Stimulated activated CD4-positive, alpha-beta T cell treated with anti-CD3 and anti-CD28 coated beads, Interleukin-4, amount 100 ng/mL, for 1 hour (primary cell): ENCODE results near the gene CIC.
"Not testable (repeated sequence)": the region's sequence is repeated elsewhere in the genome, so short reads cannot be mapped to it uniquely, and the experiment has no call there.

Source experiments
- DNase-seq: peaks from one replicate; pipeline ENCODE4 v3.0.0-alpha.2; 2020

The CIC gene

DNA sequence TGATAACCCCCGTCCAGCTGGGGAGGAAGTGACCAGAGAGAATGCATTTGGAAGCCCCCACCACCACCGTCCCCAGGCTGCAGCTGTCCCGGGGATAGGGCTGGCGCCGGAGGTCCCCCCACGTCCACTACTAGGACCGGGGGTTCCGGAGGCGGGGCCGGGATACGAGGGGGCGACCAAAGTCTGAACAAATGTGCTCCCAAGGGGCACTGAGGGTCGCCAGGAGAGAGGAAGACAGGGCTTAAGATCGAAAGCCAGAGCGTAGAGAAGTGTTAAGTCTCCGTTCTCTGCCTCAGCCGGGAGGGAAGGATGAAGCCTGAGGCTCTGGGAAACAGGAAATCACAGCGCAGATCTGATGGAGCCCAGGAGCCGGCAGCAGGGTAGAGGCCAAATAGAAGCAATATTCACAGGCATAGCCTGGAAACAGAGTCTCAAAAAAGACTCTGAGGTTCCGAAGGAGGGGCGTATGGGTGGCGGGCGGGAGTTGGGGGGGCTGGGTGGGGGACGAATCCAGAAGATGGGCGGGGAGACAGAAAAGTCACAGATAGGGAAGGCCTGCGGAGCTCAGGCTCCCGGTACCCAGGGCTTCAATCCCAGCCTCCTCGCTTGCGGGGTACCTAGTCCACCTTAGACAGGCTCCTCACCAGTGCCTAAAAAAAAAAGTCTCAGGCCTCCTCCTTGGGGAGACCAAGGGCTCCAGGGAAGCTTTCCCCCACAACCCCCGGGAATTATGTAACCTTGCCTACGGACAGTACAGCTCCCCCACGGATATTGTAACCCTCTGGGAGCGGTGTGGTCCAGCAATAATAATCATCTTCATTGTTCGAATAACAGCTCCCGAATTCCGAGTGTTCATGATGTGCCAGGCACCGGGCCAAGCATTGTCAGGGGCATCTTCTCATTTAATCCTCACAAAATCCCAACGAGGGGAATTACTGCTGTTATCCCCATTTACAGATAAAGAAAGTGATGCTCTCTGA, 13.0 kb upstream of the CIC start:
- no peak for DNase-seq

DNA sequence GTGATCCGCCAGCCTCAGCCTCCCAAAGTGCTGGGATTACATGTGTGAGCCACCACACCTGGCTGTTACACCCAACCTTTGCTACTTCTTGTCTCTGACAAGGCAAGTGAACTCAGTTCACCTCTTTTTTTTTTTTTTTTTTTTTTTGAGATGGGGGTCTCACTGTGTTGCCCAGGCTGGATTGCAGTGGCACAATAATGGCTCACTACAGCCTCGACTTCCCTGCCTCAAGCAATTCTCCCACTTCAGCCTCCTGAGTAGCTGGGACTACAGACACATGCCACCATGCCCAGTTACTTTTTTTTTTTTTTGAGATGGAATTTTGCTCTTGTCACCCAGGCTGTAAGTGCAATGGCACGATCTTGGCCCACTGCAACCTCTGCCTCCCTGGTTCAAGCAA, 11.2 kb upstream of the CIC start:
- DNase-seq: not testable (repeated sequence)

DNA sequence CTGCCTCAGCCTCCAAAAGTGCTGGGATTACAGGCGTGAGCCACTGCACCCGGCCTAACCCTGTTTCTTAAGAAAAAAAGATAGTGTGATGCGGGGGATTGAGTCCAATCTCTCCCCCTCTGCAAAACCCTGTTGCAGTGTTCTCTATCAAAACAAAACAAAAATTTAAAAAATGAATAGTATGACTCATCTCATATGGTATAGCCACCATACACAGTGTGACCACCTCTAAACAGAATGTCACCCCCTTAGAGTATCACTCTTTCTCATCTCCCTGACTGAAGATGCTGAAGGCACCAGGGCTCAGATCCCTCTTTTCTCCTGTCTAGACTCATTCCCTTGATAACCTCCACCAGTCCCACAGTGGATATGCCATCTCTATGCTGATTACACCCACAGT, 7.3 kb upstream of the CIC start:
- no peak for DNase-seq

- not testable (repeated sequence) for DNase-seq
Measured at GRCh38 chr19:42266105-42266504, 2.9 kb upstream of the CIC start.

DNA sequence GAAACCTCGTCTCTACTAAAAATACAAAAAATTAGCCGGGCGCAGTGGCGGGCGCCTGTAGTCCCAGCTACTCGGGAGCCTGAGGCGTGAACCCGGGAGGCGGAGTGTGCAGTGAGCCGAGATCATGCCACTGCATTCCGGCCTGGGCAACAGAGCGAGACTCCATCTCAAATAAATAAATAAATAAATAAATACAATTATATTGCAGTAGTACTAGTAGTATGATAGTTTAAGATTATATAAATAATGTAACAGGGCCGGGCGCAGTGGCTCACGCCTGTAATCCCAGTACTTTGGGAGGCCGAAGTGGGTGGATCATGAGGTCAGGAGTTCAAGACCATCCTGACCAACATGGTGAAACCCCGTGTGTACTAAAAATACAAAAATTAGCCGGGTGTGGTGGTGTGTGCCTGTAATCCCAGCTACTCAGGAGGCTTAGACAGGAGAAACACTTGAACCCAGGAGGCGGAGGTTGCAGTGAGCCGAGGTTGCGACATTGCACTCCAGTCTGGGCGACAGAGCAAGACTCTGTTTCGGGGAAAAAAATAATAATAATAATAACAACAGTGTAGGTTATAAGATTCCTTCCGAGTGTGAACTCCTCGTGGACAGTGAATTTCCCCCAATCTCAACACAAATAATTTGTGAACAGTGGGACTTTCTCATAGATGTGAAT, 2.0 kb upstream of the CIC start:
- not testable (repeated sequence) for DNase-seq

- DNase-seq: no peak
Measured at GRCh38 chr19:42267644-42268141, 1.4 kb upstream of the CIC start.

DNA sequence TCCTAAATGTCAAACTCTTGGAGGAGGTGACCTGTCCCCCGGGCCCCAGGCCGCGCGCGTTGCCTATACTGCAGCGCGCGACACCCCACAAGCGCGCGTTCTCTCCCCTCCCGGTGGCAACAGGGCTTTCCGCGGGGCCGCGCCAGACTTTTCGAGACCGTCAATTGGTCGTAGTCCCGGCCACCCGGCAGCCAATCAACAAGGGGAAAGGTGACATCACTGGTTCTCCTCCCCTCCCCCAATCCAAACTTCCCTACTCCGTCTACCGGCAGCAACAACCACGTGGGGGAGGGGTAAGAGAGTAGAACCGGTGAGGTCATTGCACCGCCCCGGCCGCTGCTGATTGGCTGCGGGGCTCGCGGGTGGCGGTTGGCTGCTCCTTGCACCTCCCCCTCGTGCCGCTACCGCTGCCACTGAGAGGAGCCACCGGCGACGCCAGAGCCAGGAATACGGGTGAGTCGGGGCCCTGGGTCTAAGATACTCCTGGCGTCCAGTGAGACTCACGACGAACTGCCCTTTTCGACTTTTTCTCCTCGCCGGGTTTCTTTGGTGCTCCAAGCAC, 829 bp upstream of the CIC start:
- peak; percentile 96 for DNase-seq

DNA sequence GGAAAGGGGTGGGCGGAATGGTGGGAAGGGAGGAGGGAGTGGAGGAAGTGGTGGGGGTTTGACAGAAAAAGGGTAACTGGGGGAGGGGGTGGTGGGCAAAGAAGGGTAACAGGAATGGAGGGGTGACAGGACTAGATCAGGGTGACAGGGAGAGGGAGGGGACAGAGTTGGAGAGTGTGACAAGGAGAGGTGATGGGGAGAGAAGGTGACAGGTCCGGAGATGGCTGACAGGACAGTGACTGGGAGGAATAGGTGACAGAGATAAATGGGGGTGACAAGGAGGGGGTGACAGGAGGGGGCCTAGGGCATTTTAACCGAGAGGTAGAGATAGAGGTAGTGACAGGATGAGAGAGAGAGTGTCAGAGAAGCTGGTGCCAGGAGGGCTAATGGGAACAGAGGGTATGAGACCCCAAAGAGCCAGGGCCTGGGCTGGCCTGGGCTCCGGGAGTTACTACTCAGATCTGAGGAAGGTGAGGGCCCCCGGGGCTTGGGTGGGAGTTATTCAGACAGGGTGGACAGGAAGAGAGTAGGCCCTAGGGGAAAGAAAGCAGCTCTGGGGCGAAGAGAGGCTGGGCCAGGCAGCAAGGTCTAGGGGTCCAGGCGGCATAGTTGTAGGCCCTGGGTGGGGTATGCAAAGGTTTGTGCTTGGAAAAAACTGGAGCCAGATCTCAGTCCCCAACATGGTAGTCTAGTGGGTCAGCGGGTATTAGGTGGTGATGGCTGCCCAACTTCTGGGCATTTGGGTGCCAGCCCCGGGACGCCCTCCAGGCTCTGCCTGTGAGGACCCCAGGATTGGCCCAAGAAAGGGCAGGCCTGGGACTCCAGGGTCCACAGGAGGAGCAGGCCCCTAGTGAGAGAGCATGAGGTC, 660 bp downstream of the CIC start:
- peak; percentile 7 for DNase-seq

DNA sequence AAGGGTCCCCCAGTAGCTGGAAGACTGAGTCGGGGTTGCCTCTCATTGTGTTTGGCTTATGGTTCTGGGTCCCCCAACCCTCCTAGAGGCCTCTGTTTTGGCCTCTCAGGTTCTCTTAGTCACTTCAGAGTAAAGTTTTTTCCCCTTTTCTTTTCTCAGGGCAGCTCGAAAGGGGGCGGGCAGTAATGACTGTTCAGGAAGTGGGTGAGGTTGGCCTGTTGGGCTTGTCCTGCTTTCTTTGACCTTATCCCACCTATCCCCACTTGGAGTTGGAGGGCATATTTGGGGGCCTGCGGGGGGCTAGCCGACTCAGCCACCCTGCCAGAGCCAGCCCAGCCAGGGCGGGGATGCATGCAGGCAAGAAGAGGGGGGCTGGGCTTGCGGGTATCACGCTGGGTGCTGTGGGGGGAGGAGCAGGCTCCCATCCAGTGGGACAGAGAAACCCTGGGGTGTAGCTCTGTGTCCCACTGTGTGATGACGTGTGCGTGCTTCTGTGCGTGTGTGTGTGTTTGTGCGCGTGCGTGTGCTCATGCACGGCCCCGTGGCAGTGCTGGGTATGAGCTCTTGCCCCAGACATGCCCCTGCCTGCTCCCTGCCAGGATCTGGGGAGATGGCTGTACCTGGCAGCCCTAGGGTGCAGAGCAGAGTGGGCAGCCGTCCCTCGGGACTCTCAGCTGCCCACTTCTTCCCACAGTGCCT, 1.4 kb downstream of the CIC start:
- DNase-seq: peak; percentile 64

GRCh38 chr19:42271045-42271419, 2.0 kb downstream of the CIC start:
- DNase-seq: no peak

- DNase-seq: no peak
Measured at GRCh38 chr19:42271861-42272534, 2.9 kb downstream of the CIC start.

GRCh38 chr19:42272535-42272897, 3.5 kb downstream of the CIC start:
- no peak for DNase-seq

GRCh38 chr19:42272989-42273406, 3.9 kb downstream of the CIC start:
- no peak for DNase-seq

DNA sequence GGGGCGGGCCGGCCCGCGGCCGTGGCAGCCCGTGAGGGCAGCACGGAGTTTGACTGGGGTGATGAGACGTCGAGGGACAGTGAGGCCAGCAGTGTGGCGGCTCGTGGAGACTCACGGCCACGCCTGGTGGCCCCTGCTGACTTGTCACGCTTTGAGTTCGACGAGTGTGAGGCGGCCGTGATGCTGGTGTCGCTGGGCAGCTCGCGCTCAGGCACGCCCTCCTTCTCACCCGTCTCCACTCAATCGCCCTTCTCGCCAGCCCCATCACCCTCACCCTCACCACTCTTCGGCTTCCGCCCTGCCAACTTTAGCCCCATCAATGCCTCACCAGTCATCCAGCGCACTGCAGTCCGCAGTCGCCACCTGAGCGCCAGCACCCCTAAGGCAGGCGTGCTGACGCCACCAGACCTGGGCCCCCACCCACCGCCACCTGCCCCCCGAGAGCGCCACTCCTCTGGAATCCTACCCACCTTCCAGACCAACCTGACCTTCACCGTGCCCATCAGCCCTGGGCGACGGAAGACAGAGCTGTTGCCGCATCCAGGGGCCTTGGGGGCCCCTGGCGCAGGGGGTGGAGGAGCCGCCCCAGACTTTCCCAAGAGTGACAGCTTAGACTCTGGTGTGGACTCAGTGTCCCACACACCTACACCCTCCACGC, 4.5 kb downstream of the CIC start:
- no peak for DNase-seq

DNA sequence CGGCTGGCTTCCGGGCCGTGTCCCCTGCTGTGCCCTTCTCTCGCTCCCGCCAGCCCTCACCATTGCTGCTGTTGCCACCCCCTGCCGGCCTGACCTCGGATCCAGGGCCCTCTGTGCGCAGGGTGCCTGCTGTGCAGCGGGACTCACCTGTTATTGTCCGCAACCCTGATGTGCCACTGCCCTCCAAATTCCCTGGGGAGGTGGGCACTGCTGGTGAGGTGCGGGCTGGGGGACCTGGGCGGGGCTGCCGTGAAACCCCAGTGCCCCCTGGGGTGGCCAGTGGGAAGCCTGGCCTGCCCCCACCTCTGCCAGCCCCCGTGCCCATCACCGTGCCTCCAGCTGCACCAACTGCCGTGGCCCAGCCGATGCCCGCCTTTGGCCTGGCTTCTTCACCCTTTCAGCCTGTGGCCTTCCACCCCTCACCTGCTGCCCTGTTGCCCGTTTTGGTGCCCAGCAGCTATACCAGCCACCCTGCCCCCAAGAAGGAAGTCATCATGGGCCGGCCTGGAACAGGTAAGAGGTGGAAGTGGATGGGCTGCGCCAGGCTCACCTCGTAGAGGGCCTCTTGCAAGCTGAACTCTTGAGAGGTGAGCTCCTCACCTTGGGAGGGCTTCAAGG, 5.1 kb downstream of the CIC start:
- DNase-seq: no peak

- no peak for DNase-seq
Measured at GRCh38 chr19:42275103-42275502, 6.1 kb downstream of the CIC start.

DNA sequence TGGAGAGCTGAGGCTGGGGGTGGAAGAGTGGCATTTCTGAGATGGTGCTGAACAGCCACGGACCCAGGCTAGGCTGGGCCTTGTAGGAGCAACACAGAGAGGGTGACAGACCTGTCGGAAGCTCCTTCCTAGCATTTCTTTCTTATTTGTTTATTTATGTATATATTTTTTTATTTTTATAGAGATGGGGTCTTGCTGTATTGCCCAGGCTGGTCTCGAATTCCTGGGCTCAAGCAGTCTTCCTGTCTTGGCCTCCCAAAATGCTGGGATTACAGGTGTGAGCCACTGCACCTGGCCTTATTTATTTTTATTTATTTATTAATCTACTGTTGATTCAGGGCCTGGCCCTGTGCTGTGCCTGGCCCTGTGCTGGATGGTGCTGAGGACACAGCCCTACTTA, 6.5 kb downstream of the CIC start:
- no peak for DNase-seq

GRCh38 chr19:42276284-42276683, 7.2 kb downstream of the CIC start:
- DNase-seq: no peak

GRCh38 chr19:42276821-42277220, 7.8 kb downstream of the CIC start:
- no peak for DNase-seq

DNA sequence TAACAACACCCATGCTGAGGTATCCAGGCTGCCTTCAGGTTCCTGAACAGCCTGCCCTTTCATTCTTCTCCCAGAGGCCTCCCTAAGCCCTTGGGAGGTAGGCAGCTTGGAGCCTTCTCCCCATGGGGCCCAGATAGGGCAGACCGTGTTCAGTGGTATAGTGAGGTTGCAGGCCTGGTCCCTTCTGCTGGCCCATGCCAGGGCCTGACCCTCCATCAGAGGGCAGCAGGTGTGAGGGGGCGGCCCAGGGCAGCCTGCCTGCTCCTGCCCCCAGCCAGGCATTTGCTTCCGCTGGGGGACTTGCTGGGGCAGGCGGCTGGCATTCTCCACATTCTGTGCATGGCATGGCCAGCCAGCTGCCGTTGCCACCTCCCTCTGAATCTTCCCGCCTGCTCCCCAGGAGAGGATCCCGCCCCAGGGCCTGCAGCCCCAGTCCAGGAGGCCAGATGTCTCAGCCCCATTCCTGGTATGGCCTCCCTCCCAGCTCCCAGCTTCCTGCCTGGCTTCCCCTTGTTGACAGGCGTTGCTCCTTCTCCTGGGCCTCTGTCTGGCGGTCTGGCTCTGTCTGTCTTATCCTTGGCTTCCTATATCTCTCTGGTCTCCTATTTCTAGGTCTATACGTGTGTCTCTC, 8.9 kb downstream of the CIC start:
- no peak for DNase-seq
